HCT116 (cell line): Measurements from ENCODE around the gene MYH10. TPM values are rescaled to one million over a fixed set of nuclear protein-coding genes. Genes with fewer than 3 reads are reported as not detected.

Experiments used
- ATAC-seq: fragments of 200-7000 bp; cut with Tn5 transposase; 2 replicates; pipeline ENCODE4 v1.9.1; 2020; ENCODE audit warnings: mild to moderate bottlenecking, moderate library complexity
- BruUV-seq: library from RNA; stranded (reverse); fragments of 400-500 nt; replicated peaks from 2 replicates; lab custom pipeline; 2021; lab: Mats Ljungman, UMichigan
- CTCF ChIA-PET: fragments of 300-600 bp; sonication (Branson Sonifier 250); formaldehyde crosslinking; loops from one replicate; lab custom pipeline; 2021; ENCODE audit warnings: antibody characterized with exemption; lab: Charles Lee
- POLR2A ChIA-PET: fragments of 300-600, 350-600 bp; sonication (Branson Sonifier 250); formaldehyde crosslinking; loops from one replicate; lab custom pipeline; 2021; ENCODE audit warnings: antibody characterized with exemption; lab: Charles Lee
- RAD21 ChIA-PET, 2 experiments: fragments of 300-600 bp; sonication (Branson Sonifier 250); formaldehyde crosslinking; loops; one replicate each; lab custom pipeline; 2023; ENCODE audit warnings: low total read pairs in 2 of 2; ENCODE audit not compliant: uncharacterized antibody in 2 of 2, unreplicated experiment in 2 of 2, low non-redundant PET in 1 of 2; lab: Charles Lee
- DNase-seq: peaks from one replicate; pipeline ENCODE4 v3.0.0-alpha.2; 2010; ENCODE audit warnings: low read depth, low spot score
- H2AFZ ChIP-seq: fragments of 200-600 bp; shearing (Covaris generic), sonication (generic); 2 replicates; pipeline ENCODE4 v1.6.1; 2017; ENCODE audit warnings: low read depth, mixed run types, mixed read lengths, antibody characterized with exemption, low read length; ENCODE audit not compliant: poor library complexity, severe bottlenecking
- H3K27ac ChIP-seq: 2 replicates; pipeline ENCODE4 v1.5.1; 2012; ENCODE audit warnings: low read depth, low read length
- H3K27me3 ChIP-seq: fragments of 200-600 bp; sonication (generic); 2 replicates; pipeline ENCODE4 v1.6.1; 2016; ENCODE audit warnings: mixed run types, low read length, mixed read lengths; ENCODE audit not compliant: insufficient read depth
- H3K36me3 ChIP-seq, 2 experiments: fragments of 200-500 bp in 1 of 2; fragments of 200-600 bp in 1 of 2; sonication (Bioruptor generic) in 1 of 2; sonication (generic) in 1 of 2; 2 replicates each; pipeline versions ENCODE4 v1.5.1 to v1.6.1; 2014 to 2016; ENCODE audit warnings: low read length in 2 of 2, inconsistent platforms in 1 of 2, mixed read lengths in 1 of 2, mixed run types in 1 of 2; ENCODE audit not compliant: insufficient read depth in 2 of 2, control insufficient read depth in 1 of 2
- H3K4me1 ChIP-seq, 2 experiments: fragments of 200-600 bp in 1 of 2; sonication (generic) in 1 of 2; 2 replicates each; pipeline versions ENCODE4 v1.5.1 to v1.6.1; 2012 to 2017; ENCODE audit warnings: low read length in 2 of 2, inconsistent platforms in 1 of 2, mild to moderate bottlenecking in 1 of 2, mixed read lengths in 1 of 2, mixed run types in 1 of 2, moderate library complexity in 1 of 2; ENCODE audit not compliant: insufficient read depth in 2 of 2, control insufficient read depth in 1 of 2
- H3K4me2 ChIP-seq: fragments of 200-600 bp; sonication (generic); 2 replicates; pipeline ENCODE4 v1.6.1; 2017; ENCODE audit warnings: mixed run types, low read length, mixed read lengths
- H3K4me3 ChIP-seq, 2 experiments: fragments of 200-600 bp in 1 of 2; sonication (generic) in 1 of 2; replicated peaks in 1 of 2; 2 replicates each; pipeline ENCODE4 v1.5.1; 2011 to 2016; ENCODE audit warnings: low read length in 2 of 2, control low read depth in 1 of 2, low read depth in 1 of 2, mild to moderate bottlenecking in 1 of 2, mixed read lengths in 1 of 2, mixed run types in 1 of 2
- H3K79me2 ChIP-seq: fragments of 200-600 bp; sonication (generic); 2 replicates; pipeline ENCODE4 v1.6.1; 2017; ENCODE audit warnings: mild to moderate bottlenecking, mixed run types, low read length, moderate library complexity, mixed read lengths; ENCODE audit not compliant: insufficient read depth
- H3K9ac ChIP-seq: fragments of 200-600 bp; sonication (generic); 2 replicates; pipeline ENCODE4 v1.6.1; 2016; ENCODE audit warnings: low read length, mixed read lengths
- H3K9me2 ChIP-seq: fragments of 200-600 bp; sonication (generic), shearing (Covaris generic); 2 replicates; pipeline ENCODE4 v1.6.1; 2017; ENCODE audit warnings: mixed run types, mild to moderate bottlenecking, moderate library complexity; ENCODE audit not compliant: insufficient read depth
- H3K9me3 ChIP-seq, 2 experiments: fragments of 200-500 bp in 1 of 2; fragments of 200-600 bp in 1 of 2; sonication (Bioruptor generic) in 1 of 2; sonication (generic) in 1 of 2; 2 replicates each; pipeline ENCODE4 v1.6.1; 2014 to 2017; ENCODE audit warnings: low read length in 2 of 2, mixed read lengths in 2 of 2, inconsistent platforms in 1 of 2, low read depth in 1 of 2, mild to moderate bottlenecking in 1 of 2, mixed run types in 1 of 2, moderate library complexity in 1 of 2; ENCODE audit not compliant: control insufficient read depth in 1 of 2, insufficient read depth in 1 of 2
- H4K20me1 ChIP-seq: fragments of 200-600 bp; sonication (generic), shearing (Covaris generic); 2 replicates; pipeline ENCODE4 v1.6.1; 2017; ENCODE audit warnings: mixed run types, mild to moderate bottlenecking, moderate library complexity; ENCODE audit not compliant: insufficient read depth
- ATF3 ChIP-seq: IDR thresholded peaks from 2 replicates; pipeline ENCODE4 v1.6.1; 2012
- CBX3 ChIP-seq: IDR thresholded peaks from 2 replicates; pipeline ENCODE4 v1.6.1; 2012; ENCODE audit warnings: low read depth
- CEBPB ChIP-seq: IDR thresholded peaks from 2 replicates; pipeline ENCODE4 v1.6.1; 2012; ENCODE audit warnings: low read depth
- CTCF ChIP-seq, 3 experiments: fragments of 200-600 bp in 1 of 3; sonication (generic) in 1 of 3; IDR thresholded peaks in 2 of 3; conservative IDR thresholded peaks in 1 of 3; 2 replicates each; pipeline ENCODE4 v1.5.1; 2012 to 2017; ENCODE audit warnings: low read depth in 2 of 3, low read length in 2 of 3, antibody characterized with exemption in 1 of 3, borderline replicate concordance in 1 of 3, control low read depth in 1 of 3, mild to moderate bottlenecking in 1 of 3, mixed read lengths in 1 of 3, mixed run types in 1 of 3, moderate library complexity in 1 of 3; ENCODE audit not compliant: insufficient read depth in 1 of 3
- EGR1 ChIP-seq: IDR thresholded peaks from 2 replicates; pipeline ENCODE4 v1.6.1; 2012; ENCODE audit warnings: low read depth
- ELF1 ChIP-seq: IDR thresholded peaks from 2 replicates; pipeline ENCODE4 v1.6.1; 2012; ENCODE audit warnings: low read depth, borderline replicate concordance
- EZH2 ChIP-seq: fragments of 200-600 bp; sonication (generic); IDR thresholded peaks from 2 replicates; pipeline ENCODE4 v1.6.1; 2017; ENCODE audit warnings: antibody characterized with exemption, mixed run types
- EZH2phosphoT487 ChIP-seq: fragments of 200-600 bp; IDR thresholded peaks from 2 replicates; pipeline ENCODE4 v1.6.1; 2018; ENCODE audit warnings: antibody characterized with exemption, borderline replicate concordance
- JUND ChIP-seq: IDR thresholded peaks from 2 replicates; pipeline ENCODE4 v1.6.1; 2012
- MAX ChIP-seq: IDR thresholded peaks from 2 replicates; pipeline ENCODE4 v1.6.1; 2012
- POLR2A ChIP-seq: IDR thresholded peaks from 2 replicates; pipeline ENCODE4 v1.7.0; 2011; ENCODE audit warnings: borderline replicate concordance; ENCODE audit not compliant: insufficient read depth, insufficient read length; ENCODE audit errors: extremely low read depth
- POLR2AphosphoS5 ChIP-seq: IDR thresholded peaks from 2 replicates; pipeline ENCODE4 v1.6.1; 2011; ENCODE audit warnings: mild to moderate bottlenecking, low read depth, low read length, moderate library complexity
- RAD21 ChIP-seq: IDR thresholded peaks from 2 replicates; pipeline ENCODE4 v1.6.1; 2012; ENCODE audit warnings: low read depth, mild to moderate bottlenecking
- REST ChIP-seq: IDR thresholded peaks from 2 replicates; pipeline ENCODE4 v1.6.1; 2012; ENCODE audit warnings: low read depth
- SIN3A ChIP-seq: IDR thresholded peaks from 2 replicates; pipeline ENCODE4 v1.6.1; 2012; ENCODE audit warnings: low read depth
- TCF7L2 ChIP-seq: IDR thresholded peaks from 2 replicates; pipeline ENCODE4 v1.7.0; 2011; ENCODE audit warnings: borderline replicate concordance, inconsistent platforms; ENCODE audit not compliant: insufficient read depth, insufficient read length; ENCODE audit errors: extremely low read depth
- YY1 ChIP-seq: IDR thresholded peaks from 2 replicates; pipeline ENCODE4 v1.6.1; 2011; ENCODE audit warnings: low read length, low read depth, moderate library complexity, mild to moderate bottlenecking; ENCODE audit not compliant: insufficient replicate concordance; ENCODE audit errors: extremely low read depth
- ZBTB33 ChIP-seq: IDR thresholded peaks from 2 replicates; pipeline ENCODE4 v1.6.1; 2011; ENCODE audit warnings: mild to moderate bottlenecking, low read length, moderate library complexity; ENCODE audit not compliant: insufficient replicate concordance; ENCODE audit errors: extremely low read depth
- ZNF274 ChIP-seq: fragments of 200-500 bp; sonication (Bioruptor generic); IDR thresholded peaks from 2 replicates; pipeline ENCODE4 v1.6.1; 2014; ENCODE audit warnings: mild to moderate bottlenecking, low read depth, low read length, inconsistent platforms
- intact Hi-C: fragments of 100-400 bp; cut with micrococcal nuclease; formaldehyde crosslinking; loops from 2 replicates; pipeline ENCODE4 v1.10.0; 2022
- total RNA-seq: library from RNA; stranded (reverse); gene quantifications from one replicate; pipeline ENCODE4 v1.2.1, GENCODE V29; 2021; ENCODE audit not compliant: unreplicated experiment

Gene MYH10
- total RNA-seq, 1 experiment from 2014 or later = 39.2 TPM

- POLR2A ChIA-PET = no interaction called here
- H3K4me2 ChIP-seq = no peak overlapping the region
- no peak for TF ChIP-seq RAD21
- TF ChIP-seq POLR2AphosphoS5 = no peak
- TF ChIP-seq POLR2A = no peak
- TF ChIP-seq JUND = no peak
- no peak for TF ChIP-seq ZBTB33
- no peak for TF ChIP-seq ELF1
- no peak for TF ChIP-seq REST
- no peak for TF ChIP-seq CBX3
- no peak for TF ChIP-seq TCF7L2
- no peak for TF ChIP-seq EGR1
- no peak for TF ChIP-seq EZH2
- TF ChIP-seq ZNF274 = no peak
- TF ChIP-seq ATF3 = no peak
- TF ChIP-seq CTCF (IDR thresholded peaks at IDR 0.05 in 2 of 3, conservative IDR thresholded peaks at IDR 0.05 in 1 of 3; ENCODE audit: borderline replicate concordance in 1 of 3, insufficient read depth in 1 of 3, low read depth in 2 of 3, low read length in 2 of 3) = no peak
- TF ChIP-seq EZH2phosphoT487 = no peak
- TF ChIP-seq CEBPB = no peak
- no peak for TF ChIP-seq YY1
- TF ChIP-seq MAX = no peak
- TF ChIP-seq SIN3A = no peak
- TF ChIP-seq, all 23 proteins: peak for 0
- no peak for ATAC-seq
- intact Hi-C loops = no loop called here
- H3K4me3 ChIP-seq = no peak overlapping the region
- no peak for DNase-seq
- H3K36me3 ChIP-seq = peaks cover 10 to 19% of the 10 kb centered on the region in 2 experiments; a peak in 3 of 4 replicates
- no peak overlapping the region for H3K27ac ChIP-seq
- ChIA-PET CTCF (no interaction called here), RAD21 (no interaction called here)
- H3K9me3 ChIP-seq = no peaks in the 10 kb centered on the region
- BruUV-seq = no TSS peak
- no peaks in the 10 kb centered on the region for H4K20me1 ChIP-seq
- no peaks in the 10 kb centered on the region for H3K79me2 ChIP-seq
- no peaks in the 10 kb centered on the region for H3K9me2 ChIP-seq
- no peak overlapping the region for H2AFZ ChIP-seq
- H3K27me3 ChIP-seq = no peaks in the 10 kb centered on the region
- H3K4me1 ChIP-seq = no peaks in the 10 kb centered on the region
- H3K9ac ChIP-seq = no peak overlapping the region
Measured at GRCh38 chr17:8503368-8503767, 127.2 kb downstream of the MYH10 start.
